SU-DHL-6 (cell line): ENCODE measurements around the gene CLIP4.

Experiments used
- H2AFZ ChIP-seq: fragments of 200-600 bp; sonication (generic); 2 replicates; pipeline ENCODE4 v1.6.1; 2014; ENCODE audit warnings: low read depth, mild to moderate bottlenecking, moderate library complexity, mixed read lengths, antibody characterized with exemption, low read length; ENCODE audit not compliant: severe bottlenecking
- H3F3A ChIP-seq: fragments of 200-600 bp; shearing (Covaris generic); 2 replicates; pipeline ENCODE4 v1.6.0; 2016; ENCODE audit warnings: antibody characterized with exemption, mild to moderate bottlenecking; ENCODE audit not compliant: insufficient read depth
- H3K27ac ChIP-seq: fragments of 200-600 bp; sonication (generic); 2 replicates; pipeline ENCODE4 v1.5.1; 2016; ENCODE audit warnings: low read depth, mild to moderate bottlenecking, low read length, moderate library complexity, mixed read lengths
- H3K27me3 ChIP-seq: fragments of 200-600 bp; sonication (generic), shearing (Covaris generic); 2 replicates; pipeline ENCODE4 v1.6.0; 2014; ENCODE audit warnings: mild to moderate bottlenecking, low read length
- H3K36me3 ChIP-seq: fragments of 200-600 bp; sonication (generic); 2 replicates; pipeline ENCODE4 v1.6.1; 2014; ENCODE audit warnings: mild to moderate bottlenecking, low read length, mixed read lengths
- H3K4me2 ChIP-seq: fragments of 300-600, 200-600 bp; shearing (Covaris generic), sonication (generic); 2 replicates; pipeline ENCODE4 v1.6.0; 2014; ENCODE audit warnings: low read length, low read depth, mild to moderate bottlenecking; ENCODE audit not compliant: poor library complexity, severe bottlenecking
- H3K4me3 ChIP-seq: fragments of 200-600 bp; sonication (generic); 2 replicates; pipeline ENCODE4 v1.5.1; 2014; ENCODE audit warnings: antibody characterized with exemption, low read length, mild to moderate bottlenecking, mixed read lengths; ENCODE audit not compliant: insufficient read depth, poor library complexity, severe bottlenecking
- H3K79me2 ChIP-seq: fragments of 200-600 bp; sonication (generic); 2 replicates; pipeline ENCODE4 v1.6.1; 2014; ENCODE audit warnings: mild to moderate bottlenecking, low read length, moderate library complexity; ENCODE audit not compliant: insufficient read depth
- H3K9ac ChIP-seq: fragments of 200-600 bp; sonication (generic); 2 replicates; pipeline ENCODE4 v1.7.0; 2014; ENCODE audit warnings: mild to moderate bottlenecking, low read length
- H3K9me2 ChIP-seq: fragments of 200-600 bp; sonication (generic); replicated peaks from 2 replicates; pipeline ENCODE4 v1.6.1; 2014; ENCODE audit warnings: low read length; ENCODE audit not compliant: insufficient read depth
- H3K9me3 ChIP-seq: fragments of 200-600 bp; sonication (generic); 2 replicates; pipeline ENCODE4 v1.6.1; 2014; ENCODE audit warnings: low read length, mixed read lengths; ENCODE audit not compliant: insufficient read depth
- H4K20me1 ChIP-seq: fragments of 200-600 bp; sonication (generic); 2 replicates; pipeline ENCODE4 v1.6.1; 2014; ENCODE audit warnings: low read depth, mild to moderate bottlenecking, antibody characterized with exemption, low read length, moderate library complexity, mixed read lengths
- EZH2phosphoT487 ChIP-seq: fragments of 200-600 bp; sonication (generic), shearing (Covaris generic); conservative IDR thresholded peaks from 2 replicates; pipeline ENCODE4 v1.6.1; 2018; ENCODE audit warnings: mild to moderate bottlenecking, antibody characterized with exemption, low read length, moderate library complexity, mixed read lengths
- TF ChIP-seq, protein P1 (sequence below): fragments of 200-600 bp; sonication (generic); IDR thresholded peaks from one replicate; pipeline ENCODE4 v1.5.1; 2017; ENCODE audit warnings: antibody characterized with exemption, mild to moderate bottlenecking, low read length, moderate library complexity; ENCODE audit not compliant: insufficient read depth, poor library complexity, severe bottlenecking

CLIP4 gene

DNA sequence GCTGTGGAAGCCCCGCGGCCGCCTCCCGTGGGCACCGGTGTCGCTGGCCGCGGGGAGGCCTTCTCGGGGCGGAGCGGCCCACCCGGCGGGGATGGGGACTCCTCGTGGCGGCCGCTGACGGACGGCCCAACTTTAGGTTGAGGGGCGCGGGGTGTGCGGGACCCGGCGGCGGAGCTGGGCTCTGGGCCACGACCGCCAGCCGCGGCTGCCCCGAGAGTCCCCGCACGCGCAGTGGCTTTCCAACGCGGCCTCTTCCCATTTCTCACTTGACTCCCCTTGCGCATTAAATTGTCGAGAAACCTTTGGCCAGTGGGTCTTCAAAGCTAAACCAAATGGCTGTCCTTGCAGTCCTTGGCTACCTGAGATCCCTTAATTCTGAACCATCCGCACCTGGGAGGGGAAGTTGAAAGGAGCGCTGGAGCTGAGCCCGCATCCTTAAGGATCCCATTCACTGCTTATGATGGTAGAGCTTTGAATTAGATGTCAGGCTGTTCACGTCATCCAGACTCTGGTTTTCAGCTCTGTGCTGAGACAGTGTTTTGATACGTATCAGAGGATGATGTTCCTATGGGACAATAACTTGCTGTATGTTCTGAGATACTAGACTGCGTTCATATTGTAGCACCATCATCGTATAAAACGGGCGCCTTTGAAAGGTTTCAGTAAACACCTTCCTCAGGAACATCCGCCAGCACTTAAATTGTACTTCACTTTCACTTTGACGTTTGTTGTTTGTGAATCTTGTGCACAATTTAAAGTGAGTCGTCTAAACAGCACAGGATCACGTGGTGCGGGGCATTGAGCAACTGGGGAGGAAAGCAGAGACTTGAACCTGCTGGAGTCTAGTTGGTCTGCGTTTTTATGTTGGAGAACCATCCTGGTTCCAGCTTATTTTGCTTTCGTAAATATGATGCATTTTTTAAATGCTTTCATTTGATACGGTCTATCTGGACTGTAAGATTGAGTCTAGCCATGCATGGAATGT lies 874 bp downstream of the CLIP4 start:
- H3K9ac ChIP-seq = no peak overlapping the region; the same call in 1 of the 2 replicates
- H4K20me1 ChIP-seq = no peaks in the 10 kb centered on the region
- peak overlapping the region; percentile 20 for H3K4me3 ChIP-seq
- no peak overlapping the region for H3K27ac ChIP-seq
- H3F3A ChIP-seq = no peaks in the 10 kb centered on the region
- peak overlapping the region; percentile 27 for H2AFZ ChIP-seq
- no peaks in the 10 kb centered on the region for H3K36me3 ChIP-seq
- no peaks in the 10 kb centered on the region for H3K79me2 ChIP-seq
- H3K9me2 ChIP-seq = no peaks in the 10 kb centered on the region
- no peaks in the 10 kb centered on the region for H3K27me3 ChIP-seq
- H3K4me2 ChIP-seq = peak overlapping the region; percentile 59
- TF ChIP-seq EZH2phosphoT487 = no peak
- TF ChIP-seq, protein P1, sequence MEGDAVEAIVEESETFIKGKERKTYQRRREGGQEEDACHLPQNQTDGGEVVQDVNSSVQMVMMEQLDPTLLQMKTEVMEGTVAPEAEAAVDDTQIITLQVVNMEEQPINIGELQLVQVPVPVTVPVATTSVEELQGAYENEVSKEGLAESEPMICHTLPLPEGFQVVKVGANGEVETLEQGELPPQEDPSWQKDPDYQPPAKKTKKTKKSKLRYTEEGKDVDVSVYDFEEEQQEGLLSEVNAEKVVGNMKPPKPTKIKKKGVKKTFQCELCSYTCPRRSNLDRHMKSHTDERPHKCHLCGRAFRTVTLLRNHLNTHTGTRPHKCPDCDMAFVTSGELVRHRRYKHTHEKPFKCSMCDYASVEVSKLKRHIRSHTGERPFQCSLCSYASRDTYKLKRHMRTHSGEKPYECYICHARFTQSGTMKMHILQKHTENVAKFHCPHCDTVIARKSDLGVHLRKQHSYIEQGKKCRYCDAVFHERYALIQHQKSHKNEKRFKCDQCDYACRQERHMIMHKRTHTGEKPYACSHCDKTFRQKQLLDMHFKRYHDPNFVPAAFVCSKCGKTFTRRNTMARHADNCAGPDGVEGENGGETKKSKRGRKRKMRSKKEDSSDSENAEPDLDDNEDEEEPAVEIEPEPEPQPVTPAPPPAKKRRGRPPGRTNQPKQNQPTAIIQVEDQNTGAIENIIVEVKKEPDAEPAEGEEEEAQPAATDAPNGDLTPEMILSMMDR = no peak
- H3K9me3 ChIP-seq = no peaks in the 10 kb centered on the region

DNA sequence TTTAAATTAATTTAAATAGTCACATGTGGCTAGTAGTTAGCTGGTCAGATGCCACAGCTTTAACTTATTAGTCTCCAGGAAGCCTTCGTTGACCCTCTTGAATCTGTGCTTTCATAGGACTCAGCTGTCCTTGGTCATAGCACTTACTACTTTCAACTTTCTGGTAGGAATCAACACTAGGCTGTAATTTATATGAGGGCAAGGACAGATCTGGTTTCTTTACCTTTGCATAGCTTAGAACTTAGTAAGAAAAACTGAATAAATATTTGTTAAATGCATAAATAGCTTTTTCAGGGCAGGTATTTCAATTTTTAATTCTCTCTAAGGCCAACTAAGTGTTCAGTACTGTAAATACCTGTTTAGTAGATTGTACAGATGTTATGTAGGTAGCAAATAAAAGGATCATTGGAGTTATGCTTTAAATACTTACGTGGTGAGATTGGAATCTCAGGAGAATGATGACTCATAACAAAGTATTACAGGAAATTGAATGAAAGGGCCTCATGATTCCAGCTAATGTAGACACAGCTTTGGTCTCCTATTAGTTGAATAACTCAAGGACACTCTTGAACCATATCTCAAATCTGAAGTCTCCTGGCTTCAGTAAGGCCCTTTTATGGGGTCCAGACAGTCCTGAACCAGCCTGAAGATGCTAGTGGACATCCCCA lies 2.6 kb downstream of the CLIP4 start:
- Histone ChIP-seq H3K4me2 (no peak overlapping the region), H3K4me3 (no peak overlapping the region), H3K9ac (no peak overlapping the region), H3K79me2 (no peaks in the 10 kb centered on the region), H2AFZ (no peak overlapping the region), H3K27ac (no peak overlapping the region), H3F3A (no peaks in the 10 kb centered on the region), H3K36me3 (no peaks in the 10 kb centered on the region), H3K27me3 (no peaks in the 10 kb centered on the region), H3K9me2 (no peaks in the 10 kb centered on the region), H4K20me1 (no peaks in the 10 kb centered on the region), H3K9me3 (no peaks in the 10 kb centered on the region)
- no peak for TF ChIP-seq EZH2phosphoT487
- TF ChIP-seq, protein P1 = no peak

DNA sequence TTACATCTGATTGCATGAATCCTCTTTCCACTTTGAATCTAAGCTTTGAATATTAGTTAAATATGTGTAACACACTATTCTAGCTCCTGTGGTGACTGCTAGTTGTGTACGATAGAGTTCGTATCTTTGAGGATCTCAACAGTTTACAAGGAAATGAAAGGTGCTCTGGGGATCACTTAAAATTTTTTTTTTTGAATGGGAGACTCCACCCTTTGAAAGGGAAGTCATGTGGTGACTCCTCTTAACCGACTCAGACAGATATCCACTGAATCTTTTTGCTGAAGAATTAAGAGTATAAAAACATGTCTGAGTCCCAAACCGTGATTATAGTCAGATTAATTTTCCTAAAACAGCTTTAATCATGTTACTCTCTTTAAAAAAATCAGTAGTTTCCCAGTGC lies 4.0 kb downstream of the CLIP4 start:
- H3K27me3 ChIP-seq = no peaks in the 10 kb centered on the region
- H3K4me3 ChIP-seq = no peak overlapping the region
- H3K27ac ChIP-seq = no peak overlapping the region
- H3F3A ChIP-seq = no peaks in the 10 kb centered on the region
- no peaks in the 10 kb centered on the region for H3K36me3 ChIP-seq
- no peaks in the 10 kb centered on the region for H4K20me1 ChIP-seq
- TF ChIP-seq, protein P1 = no peak
- TF ChIP-seq EZH2phosphoT487 = no peak
- no peak overlapping the region for H2AFZ ChIP-seq
- H3K79me2 ChIP-seq = no peaks in the 10 kb centered on the region
- no peak overlapping the region for H3K4me2 ChIP-seq
- no peaks in the 10 kb centered on the region for H3K9me3 ChIP-seq
- H3K9me2 ChIP-seq = no peaks in the 10 kb centered on the region
- H3K9ac ChIP-seq = no peak overlapping the region
